G401.6 (cell line): ENCODE measurements around the gene MEAF6.

Experiments used
- FAIRE-seq: peaks from 2 replicates; lab custom pipeline; 2012; peaks lifted over from hg19 to GRCh38; lab: Jason Lieb, UNC

Gene MEAF6

GRCh38 chr1:37472994-37473393, 41.6 kb downstream of the MEAF6 start:
- FAIRE-seq = no peak

GRCh38 chr1:37472281-37472680, 42.3 kb downstream of the MEAF6 start:
- FAIRE-seq = no peak

GRCh38 chr1:37471345-37472231, 43.0 kb downstream of the MEAF6 start:
- FAIRE-seq = no peak

- FAIRE-seq = no peak
These were observed 45.2 kb downstream of the MEAF6 start for GRCh38 chr1:37469386-37469785.

DNA sequence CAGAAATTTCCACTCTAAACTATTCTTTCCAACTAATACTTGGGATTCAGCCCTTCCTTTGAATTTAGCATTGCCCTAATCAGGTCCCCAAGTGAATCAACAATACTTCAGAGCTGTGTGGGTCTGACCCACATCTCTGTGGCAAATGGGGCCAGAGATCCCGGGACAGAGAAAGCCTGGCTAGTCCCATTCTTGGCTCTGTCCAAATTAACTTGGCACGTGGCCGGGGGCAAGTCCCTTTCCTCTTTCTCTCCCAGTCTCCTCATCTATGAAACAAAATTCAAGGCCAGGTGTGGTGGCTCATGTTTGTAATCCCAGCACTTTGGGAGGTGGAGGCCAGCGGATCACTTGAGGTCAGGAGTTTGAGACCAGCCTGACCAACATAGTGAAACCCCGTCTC, 46.5 kb downstream of the MEAF6 start:
- FAIRE-seq = no peak

GRCh38 chr1:37465593-37466517, 48.7 kb downstream of the MEAF6 start:
- FAIRE-seq = no peak

DNA sequence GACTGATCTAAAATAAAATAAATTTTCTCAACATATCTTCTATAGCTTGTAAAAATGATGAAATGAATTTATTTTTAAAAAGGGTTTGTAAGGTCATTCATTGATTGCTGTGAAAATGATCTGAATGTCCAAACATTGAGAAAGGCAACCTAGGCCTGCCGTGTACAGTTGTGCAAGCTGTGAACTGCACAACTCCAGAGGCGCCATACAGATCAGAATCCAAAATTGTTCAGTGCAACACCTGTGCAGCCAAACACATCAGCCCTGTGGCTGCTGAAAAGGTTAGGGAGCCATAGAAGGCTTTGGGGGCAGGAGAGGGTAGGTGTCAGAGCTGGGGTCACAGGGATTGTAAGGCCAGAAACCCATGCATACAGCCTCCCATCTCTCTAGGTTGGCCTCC, 50.1 kb downstream of the MEAF6 start:
- FAIRE-seq = no peak

DNA sequence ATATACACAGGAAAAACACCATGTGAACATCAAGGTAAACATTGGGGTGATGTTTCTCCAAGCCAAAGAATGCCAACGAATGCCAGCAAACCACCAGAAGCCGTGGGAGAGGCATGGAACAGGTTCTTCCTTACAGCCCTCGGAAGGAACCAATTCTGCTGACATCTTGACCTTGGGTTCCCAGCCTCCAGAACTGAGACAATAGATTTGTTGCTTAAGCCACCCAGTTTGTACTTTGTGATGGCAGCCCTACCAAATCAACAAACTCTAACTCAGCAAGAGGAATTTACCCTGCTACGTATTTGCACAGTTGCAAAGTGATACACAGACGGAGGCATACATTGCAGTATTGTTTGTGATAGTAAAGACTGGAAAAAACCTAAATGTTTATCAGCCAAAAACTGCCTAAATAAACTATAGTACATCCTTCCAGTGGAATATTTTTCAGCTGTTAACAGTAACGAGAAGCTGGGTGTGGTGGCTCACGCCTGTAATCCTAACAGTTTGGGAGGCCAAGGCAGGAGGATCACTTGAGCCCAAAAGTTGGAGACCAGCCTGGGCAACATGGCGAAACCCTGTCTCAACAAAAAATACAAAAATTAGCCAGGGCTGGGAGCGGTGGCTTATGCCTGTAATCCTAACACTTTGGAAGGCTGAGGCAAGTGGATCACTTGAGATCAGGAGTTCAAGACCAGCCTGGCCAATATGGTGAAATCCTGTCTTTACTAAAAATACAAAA, 52.7 kb downstream of the MEAF6 start:
- no peak for FAIRE-seq

- FAIRE-seq = no peak
These were observed 56.0 kb downstream of the MEAF6 start for GRCh38 chr1:37458551-37458950.

- no peak for FAIRE-seq
These were observed 58.0 kb downstream of the MEAF6 start for GRCh38 chr1:37456614-37457013.

GRCh38 chr1:37455516-37455915, 59.0 kb downstream of the MEAF6 start:
- FAIRE-seq = no peak

DNA sequence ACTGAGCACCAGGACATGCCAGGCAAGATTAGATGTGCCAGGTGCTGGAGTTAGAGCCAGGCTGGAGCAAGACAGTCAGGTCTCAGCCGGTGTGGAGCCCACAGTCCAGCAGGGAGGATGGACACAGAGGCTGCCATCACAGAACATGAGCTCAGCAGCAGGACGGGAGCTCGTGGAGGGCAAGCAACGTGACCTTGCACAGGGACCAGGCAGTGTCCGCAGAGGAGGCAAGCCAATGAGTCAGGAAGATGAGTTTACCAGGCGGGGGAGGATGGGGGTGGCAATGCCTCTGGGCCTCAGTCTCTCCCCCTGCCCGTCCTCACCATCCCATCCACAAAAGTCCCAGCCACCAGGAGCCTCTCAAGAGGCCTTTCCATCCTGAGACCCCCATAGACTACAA, 60.9 kb downstream of the MEAF6 start:
- FAIRE-seq = no peak

GRCh38 chr1:37452416-37452815, 62.1 kb downstream of the MEAF6 start:
- no peak for FAIRE-seq

- FAIRE-seq = no peak
These were observed 64.6 kb downstream of the MEAF6 start for GRCh38 chr1:37449936-37450335.

DNA sequence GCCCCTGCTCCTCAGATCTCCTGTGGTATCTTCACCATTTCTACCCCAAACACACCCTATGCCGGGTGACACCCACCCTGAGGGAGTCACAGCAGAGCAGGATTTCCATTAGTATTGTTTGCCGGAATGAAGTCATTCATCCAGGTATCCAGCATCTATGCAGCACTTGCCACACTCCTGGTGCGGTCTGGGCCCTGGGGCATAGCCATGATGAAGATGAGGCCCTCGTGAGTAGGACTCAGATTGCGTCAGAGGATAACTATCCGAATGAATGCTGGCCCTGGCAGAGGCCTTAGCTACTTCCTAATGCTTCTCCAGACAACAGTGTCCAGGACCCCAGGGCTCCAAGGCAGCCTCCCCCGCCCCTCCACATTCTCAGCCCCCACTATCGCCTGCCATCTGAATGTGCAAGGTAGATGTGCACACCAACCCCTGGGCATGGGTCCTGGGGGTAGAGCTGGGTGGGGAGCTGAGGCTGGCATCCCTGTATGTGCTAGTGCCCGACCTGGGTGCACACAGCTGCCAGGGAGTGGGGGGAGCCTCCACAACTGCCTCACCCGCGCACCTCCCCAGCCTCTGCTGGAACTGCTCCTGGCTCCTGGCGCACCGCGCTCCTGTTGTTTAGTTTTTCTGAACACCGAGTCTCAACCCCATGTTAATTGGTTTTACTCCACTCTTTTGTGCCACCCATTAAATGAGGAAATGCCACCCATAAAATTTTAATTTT, 65.7 kb downstream of the MEAF6 start:
- no peak for FAIRE-seq

- FAIRE-seq = no peak
These were observed 66.4 kb downstream of the MEAF6 start for GRCh38 chr1:37448185-37448584.

GRCh38 chr1:37446874-37447273, 67.7 kb downstream of the MEAF6 start:
- FAIRE-seq = no peak

- FAIRE-seq = no peak
These were observed 71.9 kb downstream of the MEAF6 start for GRCh38 chr1:37442644-37443043.
